ENCODE measurements around the gene CBLB.

GRCh38 chr3:105786241-105786640, 82.6 kb downstream of the CBLB start:
- TF ChIP-seq CTCF (IDR thresholded peaks at IDR 0.05) (no peak), POLR2A (IDR thresholded peaks at IDR 0.05) (no peak)
